ENCODE data around the gene PTPN1. TPM values are rescaled to one million over a fixed set of nuclear protein-coding genes. Genes with fewer than 3 reads are reported as not detected.

The PTPN1 gene
- total and polyA plus RNA-seq, 2 donors (not counting 3 experiments of a cell fraction or from before 2014, with no cell fraction given): 41.1 to 64.3 TPM

GRCh38 chr20:50578778-50579165 is 68.6 kb downstream of the PTPN1 start:
- H3K4me2 ChIP-seq (ENCODE audit: insufficient read depth, low read length): no peak overlapping the region
- CTCF ChIA-PET: interaction anchor here (1.1 to 3.1 kb wide), 10 partner anchors 62 to 393 kb away, joined by 3 to 13 read pairs (median 5); partner anchors contain the start of gene CEBPB
- H4K20me1 ChIP-seq (replicated peaks; ENCODE audit: control insufficient read depth, extremely low read depth, insufficient read depth, low read length): no peaks in the 10 kb centered on the region
- peaks cover 45 to 63% of the 10 kb centered on the region in 2 experiments for H3K36me3 ChIP-seq (ENCODE audit: control insufficient read depth in 2 of 2, extremely low read depth in 1 of 2, insufficient read depth in 2 of 2, low read length in 2 of 2)
- no peak overlapping the region for H2AFZ ChIP-seq (ENCODE audit: low read depth, low read length)
- H3K9me3 ChIP-seq (replicated peaks; ENCODE audit: control insufficient read depth, insufficient read depth, low read length): no peaks in the 10 kb centered on the region
- H3K9me1 ChIP-seq (replicated peaks; ENCODE audit: control insufficient read depth, extremely low read depth, insufficient read depth, low read length): no peaks in the 10 kb centered on the region
- peaks cover 24% of the 10 kb centered on the region for H3K79me2 ChIP-seq (ENCODE audit: control insufficient read depth, insufficient read depth, low read length)
- no TSS peak for BruUV-seq (replicated peaks)
- no peak for FAIRE-seq
- dilution Hi-C loops (cut with MboI; ENCODE audit: extremely low pct_ligation_motif_present, low sequenced_read_pairs) (no loop called here), intact Hi-C loops (cut with micrococcal nuclease) (no loop called here)
- no peak for TF ChIP-seq EZH2 (IDR thresholded peaks at IDR 0.05; ENCODE audit: borderline replicate concordance, low read depth, low read length, severe bottlenecking)
- no peak for TF ChIP-seq JUN (IDR thresholded peaks at IDR 0.05; ENCODE audit: borderline replicate concordance, insufficient read depth, insufficient read length, low read depth)
- TF ChIP-seq POLR2A (IDR thresholded peaks at IDR 0.05; ENCODE audit: low read depth, low read length): no peak
- no peak for TF ChIP-seq GATA2 (IDR thresholded peaks at IDR 0.05; ENCODE audit: insufficient read depth, insufficient read length, low read depth, low read length)
- no peak for TF ChIP-seq POLR2AphosphoS5 (IDR thresholded peaks at IDR 0.05; ENCODE audit: insufficient read depth, low read depth, low read length)
- no peak for TF ChIP-seq MAX (IDR thresholded peaks at IDR 0.05; ENCODE audit: insufficient read depth, insufficient read length)
- no peak for TF ChIP-seq CTCF (IDR thresholded peaks at IDR 0.05; ENCODE audit: extremely low read depth in 1 of 2, insufficient read depth in 1 of 2, low read depth in 1 of 2, low read length in 2 of 2)
- TF ChIP-seq MYC (IDR thresholded peaks at IDR 0.05; ENCODE audit: low read depth, low read length): no peak
- TF ChIP-seq FOS (IDR thresholded peaks at IDR 0.05; ENCODE audit: borderline replicate concordance, insufficient read depth, low read length): no peak
- no peak for DNase-seq (ENCODE audit: low read depth, low spot score)
- peaks cover 1% of the 10 kb centered on the region for H3K4me1 ChIP-seq (ENCODE audit: control insufficient read depth, extremely low read depth, insufficient read depth, low read length)
- no peak overlapping the region for H3K9ac ChIP-seq (replicated peaks; ENCODE audit: extremely low read depth, insufficient read depth, low read length)
- POLR2A ChIA-PET: no interaction called here
- H3K27me3 ChIP-seq (ENCODE audit: control insufficient read depth in 2 of 2, insufficient read depth in 2 of 2, low read length in 2 of 2): no peaks in the 10 kb centered on the region
- no peak overlapping the region for H3K4me3 ChIP-seq (replicated peaks in 1 of 3; ENCODE audit: insufficient read depth in 1 of 3, low read depth in 1 of 3, low read length in 3 of 3)
- H3K27ac ChIP-seq (ENCODE audit: insufficient read depth, low read depth, low read length): no peak overlapping the region

Measured in endothelial cell of umbilical vein (primary cell).